A549 (cell line): Measurements from ENCODE around the gene PALLD. TPM values are rescaled to one million over a fixed set of nuclear protein-coding genes. Genes with fewer than 3 reads are reported as not detected.
A peak's percentile ranks its signal among the peaks of the same experiment; 100 is the strongest.

Source experiments
- ATAC-seq, 2 experiments: fragments of 200-7000 bp in 1 of 2; fragments of >200 bp in 1 of 2; cut with Nextera tagmentation in 1 of 2; cut with Tn5 transposase in 1 of 2; 3 replicates each; pipeline versions ENCODE4 v1.8.0 to v1.9.1; 2018 to 2020; ENCODE audit warnings: mild to moderate bottlenecking in 1 of 2, moderate library complexity in 1 of 2
- CTCF ChIA-PET: fragments of 300-600 bp; sonication (Branson Sonifier 250); formaldehyde crosslinking; extraction: SDS; loops from one replicate; lab custom pipeline; 2021; ENCODE audit warnings: antibody characterized with exemption, inconsistent platforms; lab: Yijun Ruan, JAX
- POLR2A ChIA-PET: fragments of 350-600 bp; formaldehyde crosslinking; extraction: SDS; loops from one replicate; lab custom pipeline; 2021; ENCODE audit warnings: antibody characterized with exemption, inconsistent platforms; lab: Yijun Ruan, JAX
- DNase-seq, 2 experiments: peaks; one replicate each; pipeline versions ENCODE4 v3.0.0 to v3.0.0-alpha.2; 2011 to 2016; ENCODE audit warnings: low read depth in 1 of 2, low spot score in 1 of 2
- FAIRE-seq: peaks from 2 replicates; lab custom pipeline; 2011; peaks lifted over from hg19 to GRCh38; lab: Jason Lieb, UNC
- H3K27ac ChIP-seq, 2 experiments: fragments of >200 bp; sonication (Bioruptor Twin); formaldehyde crosslinking; 3 replicates each; pipeline ENCODE4 v1.5.1; 2016 to 2017
- H3K4me1 ChIP-seq: fragments of >200 bp; sonication (Bioruptor Twin); formaldehyde crosslinking; 3 replicates; pipeline ENCODE4 v1.6.1; 2016
- H3K4me2 ChIP-seq: fragments of >200 bp; sonication (Bioruptor Twin); formaldehyde crosslinking; 3 replicates; pipeline ENCODE4 v1.6.1; 2016
- H3K4me3 ChIP-seq: fragments of >200 bp; sonication (Bioruptor Twin); formaldehyde crosslinking; 3 replicates; pipeline ENCODE4 v1.5.1; 2016
- H3K9me3 ChIP-seq: fragments of >200 bp; sonication (Bioruptor Twin); formaldehyde crosslinking; 3 replicates; pipeline ENCODE4 v1.6.1; 2016
- BHLHE40 ChIP-seq: IDR thresholded peaks from 2 replicates; pipeline ENCODE4 v1.6.1; 2012; ENCODE audit warnings: low read depth, low read length, inconsistent platforms
- CEBPB ChIP-seq, 2 experiments: fragments of >200 bp in 1 of 2; sonication (Bioruptor Twin) in 1 of 2; formaldehyde crosslinking in 1 of 2; IDR thresholded peaks; 2 replicates each; pipeline ENCODE4 v1.6.1; 2012 to 2016
- CHD4 ChIP-seq: fragments of 200-600 bp; sonication (generic); IDR thresholded peaks from 2 replicates; pipeline ENCODE4 v1.6.1; 2016; ENCODE audit warnings: antibody characterized with exemption, mild to moderate bottlenecking, borderline replicate concordance
- FOSL2 ChIP-seq, 2 experiments: fragments of 450-650 bp in 1 of 2; fragments of >200 bp in 1 of 2; sonication (Bioruptor Twin) in 1 of 2; formaldehyde crosslinking; IDR thresholded peaks; 2 replicates each; pipeline versions ENCODE4 v1.5.0 to v1.6.1; 2016 to 2020; ENCODE audit warnings: mild to moderate bottlenecking in 1 of 2, moderate library complexity in 1 of 2
- FOXS1 ChIP-seq: fragments of 250-450 bp; sonication (Bioruptor Pico); IDR thresholded peaks from 2 replicates; pipeline ENCODE4 v1.5.0; 2020; ENCODE audit warnings: mild to moderate bottlenecking, moderate library complexity
- HDAC2 ChIP-seq: fragments of 200-600 bp; sonication (generic); IDR thresholded peaks from 2 replicates; pipeline ENCODE4 v1.6.1; 2016
- HOXA7 ChIP-seq: fragments of 250-450 bp; sonication (Bioruptor Pico); IDR thresholded peaks from 2 replicates; pipeline ENCODE4 v1.5.0; 2020; ENCODE audit warnings: mild to moderate bottlenecking, moderate library complexity
- JUN ChIP-seq, 2 experiments: fragments of >200 bp; sonication (Bioruptor Twin); formaldehyde crosslinking; IDR thresholded peaks; 2 replicates in 1 of 2; 3 replicates in 1 of 2; pipeline ENCODE4 v1.6.1; 2016 to 2017
- KDM5A ChIP-seq: fragments of 200-600 bp; sonication (generic); IDR thresholded peaks from 2 replicates; pipeline ENCODE4 v1.6.1; 2016; ENCODE audit warnings: antibody characterized with exemption, mild to moderate bottlenecking
- MAFK ChIP-seq: fragments of 450-650 bp; IDR thresholded peaks from 2 replicates; pipeline ENCODE4 v1.6.1; 2014; ENCODE audit not compliant: partially characterized antibody
- MAX ChIP-seq: IDR thresholded peaks from 2 replicates; pipeline ENCODE4 v1.6.1; 2012
- NPAS2 ChIP-seq: fragments of 250-450 bp; sonication (Bioruptor Pico); IDR thresholded peaks from 2 replicates; pipeline ENCODE4 v1.8.0; 2022; ENCODE audit warnings: mild to moderate bottlenecking, moderate library complexity, borderline replicate concordance
- PBX3 ChIP-seq: IDR thresholded peaks from 2 replicates; pipeline ENCODE4 v1.6.1; 2012
- RAD21 ChIP-seq, 2 experiments: fragments of >200 bp in 1 of 2; sonication (Bioruptor Twin) in 1 of 2; formaldehyde crosslinking in 1 of 2; IDR thresholded peaks in 1 of 2; conservative IDR thresholded peaks in 1 of 2; 2 replicates in 1 of 2; 3 replicates in 1 of 2; pipeline ENCODE4 v1.6.1; 2012 to 2018; ENCODE audit warnings: inconsistent platforms in 1 of 2
- REST ChIP-seq: fragments of 200-600 bp; sonication (generic); IDR thresholded peaks from 2 replicates; pipeline ENCODE4 v1.6.1; 2016; ENCODE audit warnings: antibody characterized with exemption, mild to moderate bottlenecking, moderate library complexity
- WGBS: methylation state at CpG from one replicate; pipeline ENCODE4 v1.1.6; 2017; ENCODE audit errors: missing lambda C conversion rate; 5-methylcytosine and 5-hydroxymethylcytosine counted together
- polyA plus RNA-seq, 4 experiments: library from polyadenylated mRNA; depleted of rRNA in 3 of 4; stranded (reverse); fragments of >200 nt; fragmentation: RNase III in 1 of 4; extraction: RNeasy Plus Mini Kit Qiagen cat#74134 plus additional on column Dnase treatment in 1 of 4; gene quantifications; 2 replicates in 3 of 4; 3 replicates in 1 of 4; pipeline ENCODE4 v1.2.3, GENCODE V29; 2011 to 2017
- TF ChIP-seq, protein P1 (sequence below): fragments of 150-350 bp; IDR thresholded peaks from 2 replicates; pipeline ENCODE4 v1.6.1; 2014; ENCODE audit warnings: low read depth, mild to moderate bottlenecking, low read length
- TF ChIP-seq, protein P2 (sequence below): fragments of 450-650 bp; IDR thresholded peaks from 2 replicates; pipeline ENCODE4 v1.6.1; 2014; ENCODE audit warnings: antibody characterized with exemption

PALLD gene
- polyA plus RNA-seq, 2 of the 4 experiments (the other 2 are of a cell fraction), result 88.8 to 113 TPM

GRCh38 chr4:168633496-168633895 lies 136.6 kb downstream of the PALLD start:
- Histone ChIP-seq H3K27ac (peak overlapping the region; percentile 84 to 96), H3K4me3 (peak overlapping the region; percentile 58), H3K9me3 (no peaks in the 10 kb centered on the region), H3K4me2 (peak overlapping the region; percentile 88), H3K4me1 (peaks cover 57% of the 10 kb centered on the region)
- ATAC-seq (no peak), FAIRE-seq (no peak), DNase-seq (no peak)
- ChIA-PET POLR2A (interaction anchor here (0.6 kb wide), 1 partner anchor 209 kb away, joined by 4 read pairs; no protein-coding TSS in a partner anchor), CTCF (interaction anchor here (0.7 to 9.8 kb wide), 3 partner anchors 42 to 199 kb away, joined by 3 to 88 read pairs (median 3); no protein-coding TSS in a partner anchor)
- 4% methylated on average over 1 of the region's 1 CpG for WGBS
- TF ChIP-seq MAX, result no peak
- no peak for TF ChIP-seq KDM5A
- no peak for TF ChIP-seq CEBPB (IDR thresholded peaks at IDR 0.05)
- TF ChIP-seq FOXS1 (CRISPR knock-in tag), result no peak
- TF ChIP-seq NPAS2, result no peak
- no peak for TF ChIP-seq FOSL2 (IDR thresholded peaks at IDR 0.05)
- no peak for TF ChIP-seq FOSL2 (CRISPR knock-in tag; IDR thresholded peaks at IDR 0.05)
- TF ChIP-seq RAD21 (conservative IDR thresholded peaks at IDR 0.05 in 1 of 2, IDR thresholded peaks at IDR 0.05 in 1 of 2), result no peak
- no peak for TF ChIP-seq PBX3
- TF ChIP-seq, protein P1, sequence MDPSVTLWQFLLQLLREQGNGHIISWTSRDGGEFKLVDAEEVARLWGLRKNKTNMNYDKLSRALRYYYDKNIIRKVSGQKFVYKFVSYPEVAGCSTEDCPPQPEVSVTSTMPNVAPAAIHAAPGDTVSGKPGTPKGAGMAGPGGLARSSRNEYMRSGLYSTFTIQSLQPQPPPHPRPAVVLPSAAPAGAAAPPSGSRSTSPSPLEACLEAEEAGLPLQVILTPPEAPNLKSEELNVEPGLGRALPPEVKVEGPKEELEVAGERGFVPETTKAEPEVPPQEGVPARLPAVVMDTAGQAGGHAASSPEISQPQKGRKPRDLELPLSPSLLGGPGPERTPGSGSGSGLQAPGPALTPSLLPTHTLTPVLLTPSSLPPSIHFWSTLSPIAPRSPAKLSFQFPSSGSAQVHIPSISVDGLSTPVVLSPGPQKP, result no peak
- no peak for TF ChIP-seq JUN (IDR thresholded peaks at IDR 0.05)
- no peak for TF ChIP-seq HDAC2
- TF ChIP-seq HOXA7 (CRISPR knock-in tag), result no peak
- no peak for TF ChIP-seq REST
- TF ChIP-seq CHD4, result no peak

DNA sequence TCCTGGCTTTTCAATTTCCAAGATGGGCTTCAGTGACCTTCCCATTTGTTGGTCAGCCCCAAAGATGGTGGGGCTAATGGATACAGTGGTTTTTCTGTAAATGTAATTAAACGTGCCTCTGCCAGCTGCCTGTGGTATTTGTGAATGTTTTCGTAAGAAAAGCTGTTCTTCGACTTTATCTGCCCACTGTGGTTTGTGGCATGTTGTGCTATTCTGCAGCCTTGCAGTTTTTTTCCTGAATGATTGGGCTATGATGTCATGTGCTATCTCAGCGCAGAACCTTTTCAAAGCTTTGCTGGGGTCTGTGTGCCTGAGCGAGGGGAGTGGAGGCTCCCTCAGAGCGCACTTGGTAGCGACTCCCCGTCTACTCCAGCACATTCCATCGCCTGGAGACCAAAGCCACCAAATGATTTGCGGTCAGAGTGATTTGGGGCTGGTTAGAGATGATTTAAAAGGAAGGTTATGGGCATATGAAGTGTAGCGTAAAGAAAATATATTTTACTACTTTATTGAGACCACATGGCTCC lies 137.5 kb downstream of the PALLD start:
- POLR2A ChIA-PET, result interaction anchor here (0.6 to 1.1 kb wide), 3 partner anchors 13 to 209 kb away, joined by 3 to 6 read pairs (median 4); no protein-coding TSS in a partner anchor
- CTCF ChIA-PET, result interaction anchor here (1.1 to 9.8 kb wide), 2 partner anchors 41 to 47 kb away, joined by 3 to 88 read pairs; no protein-coding TSS in a partner anchor
- ATAC-seq (no peak), DNase-seq (no peak), FAIRE-seq (no peak)
- Histone ChIP-seq H3K27ac (peak overlapping the region; percentile 84 to 96), H3K4me1 (peaks cover 57% of the 10 kb centered on the region), H3K9me3 (no peaks in the 10 kb centered on the region), H3K4me3 (peak overlapping the region; percentile 58; the same call in 1 of the 3 replicates), H3K4me2 (peak overlapping the region; percentile 88)
- 62% methylated on average over 11 of the region's 11 CpGs for WGBS
- TF ChIP-seq KDM5A, result no peak
- TF ChIP-seq MAFK, result peak; percentile 69
- TF ChIP-seq BHLHE40, result no peak
- TF ChIP-seq MAX, result 0 out of 2 replicates have a peak, but pooled peaks have one; percentile 22
- TF ChIP-seq, protein P2, sequence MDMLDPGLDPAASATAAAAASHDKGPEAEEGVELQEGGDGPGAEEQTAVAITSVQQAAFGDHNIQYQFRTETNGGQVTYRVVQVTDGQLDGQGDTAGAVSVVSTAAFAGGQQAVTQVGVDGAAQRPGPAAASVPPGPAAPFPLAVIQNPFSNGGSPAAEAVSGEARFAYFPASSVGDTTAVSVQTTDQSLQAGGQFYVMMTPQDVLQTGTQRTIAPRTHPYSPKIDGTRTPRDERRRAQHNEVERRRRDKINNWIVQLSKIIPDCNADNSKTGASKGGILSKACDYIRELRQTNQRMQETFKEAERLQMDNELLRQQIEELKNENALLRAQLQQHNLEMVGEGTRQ, result no peak
- TF ChIP-seq, protein P1, result no peak
